Astrocyte of the cerebellum (primary cell): ENCODE data around the gene ALDH3B2.
"Not testable (repeated sequence)": the region's sequence is repeated elsewhere in the genome, so short reads cannot be mapped to it uniquely, and the experiment has no call there.

Experiments used
- DNase-seq: peaks from one replicate; pipeline ENCODE4 v3.0.0-alpha.2; 2011; ENCODE audit warnings: low read depth
- H3K4me3 ChIP-seq: 2 replicates; pipeline ENCODE4 v1.5.1; 2011; ENCODE audit warnings: mild to moderate bottlenecking, low read depth, low read length, moderate library complexity
- in situ Hi-C: cut with HindIII; loops from 2 replicates; pipeline ENCODE4 v1.10.0; 2017; ENCODE audit warnings: low sequenced_read_pairs
- TF ChIP-seq, protein P1 (sequence below): IDR thresholded peaks from 2 replicates; pipeline ENCODE4 v1.5.1; 2012; ENCODE audit warnings: low read length, low read depth, moderate library complexity, mild to moderate bottlenecking; ENCODE audit errors: missing control alignments

Gene ALDH3B2, protein sequence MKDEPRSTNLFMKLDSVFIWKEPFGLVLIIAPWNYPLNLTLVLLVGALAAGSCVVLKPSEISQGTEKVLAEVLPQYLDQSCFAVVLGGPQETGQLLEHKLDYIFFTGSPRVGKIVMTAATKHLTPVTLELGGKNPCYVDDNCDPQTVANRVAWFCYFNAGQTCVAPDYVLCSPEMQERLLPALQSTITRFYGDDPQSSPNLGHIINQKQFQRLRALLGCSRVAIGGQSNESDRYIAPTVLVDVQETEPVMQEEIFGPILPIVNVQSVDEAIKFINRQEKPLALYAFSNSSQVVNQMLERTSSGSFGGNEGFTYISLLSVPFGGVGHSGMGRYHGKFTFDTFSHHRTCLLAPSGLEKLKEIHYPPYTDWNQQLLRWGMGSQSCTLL

DNA sequence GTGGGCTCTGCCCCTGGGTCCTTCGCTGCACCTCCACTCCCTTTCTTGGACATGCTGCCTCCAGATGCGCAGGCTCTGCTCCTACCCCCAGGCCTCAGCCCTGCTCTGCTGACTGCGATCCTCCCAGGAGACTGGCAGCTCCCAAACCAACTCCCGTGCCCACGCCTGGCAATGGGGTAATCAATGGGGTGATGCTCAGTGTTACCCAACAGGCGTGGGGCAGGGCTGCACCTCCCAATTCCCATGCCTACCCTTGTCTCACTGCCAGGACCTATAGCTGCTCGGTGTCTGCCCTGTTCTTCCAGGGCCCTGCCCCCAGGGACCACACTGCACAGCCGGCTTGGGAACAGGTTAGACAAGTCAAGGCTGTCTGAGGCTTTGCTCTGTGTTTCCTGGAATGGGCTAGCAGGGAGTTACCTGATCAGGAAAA is at the start of gene ALDH3B2:
TSS of gene ALDH3B2 (minus strand) at position 182 of the 430 bp plus-strand sequence. CDS start 7,688 bp downstream, outside the sequence.
- DNase-seq, result no peak
- no peak within 1 kb of the TSS for H3K4me3 ChIP-seq
- TF ChIP-seq, protein P1, sequence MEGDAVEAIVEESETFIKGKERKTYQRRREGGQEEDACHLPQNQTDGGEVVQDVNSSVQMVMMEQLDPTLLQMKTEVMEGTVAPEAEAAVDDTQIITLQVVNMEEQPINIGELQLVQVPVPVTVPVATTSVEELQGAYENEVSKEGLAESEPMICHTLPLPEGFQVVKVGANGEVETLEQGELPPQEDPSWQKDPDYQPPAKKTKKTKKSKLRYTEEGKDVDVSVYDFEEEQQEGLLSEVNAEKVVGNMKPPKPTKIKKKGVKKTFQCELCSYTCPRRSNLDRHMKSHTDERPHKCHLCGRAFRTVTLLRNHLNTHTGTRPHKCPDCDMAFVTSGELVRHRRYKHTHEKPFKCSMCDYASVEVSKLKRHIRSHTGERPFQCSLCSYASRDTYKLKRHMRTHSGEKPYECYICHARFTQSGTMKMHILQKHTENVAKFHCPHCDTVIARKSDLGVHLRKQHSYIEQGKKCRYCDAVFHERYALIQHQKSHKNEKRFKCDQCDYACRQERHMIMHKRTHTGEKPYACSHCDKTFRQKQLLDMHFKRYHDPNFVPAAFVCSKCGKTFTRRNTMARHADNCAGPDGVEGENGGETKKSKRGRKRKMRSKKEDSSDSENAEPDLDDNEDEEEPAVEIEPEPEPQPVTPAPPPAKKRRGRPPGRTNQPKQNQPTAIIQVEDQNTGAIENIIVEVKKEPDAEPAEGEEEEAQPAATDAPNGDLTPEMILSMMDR, result no peak
- in situ Hi-C loops, result no loop called here

DNA sequence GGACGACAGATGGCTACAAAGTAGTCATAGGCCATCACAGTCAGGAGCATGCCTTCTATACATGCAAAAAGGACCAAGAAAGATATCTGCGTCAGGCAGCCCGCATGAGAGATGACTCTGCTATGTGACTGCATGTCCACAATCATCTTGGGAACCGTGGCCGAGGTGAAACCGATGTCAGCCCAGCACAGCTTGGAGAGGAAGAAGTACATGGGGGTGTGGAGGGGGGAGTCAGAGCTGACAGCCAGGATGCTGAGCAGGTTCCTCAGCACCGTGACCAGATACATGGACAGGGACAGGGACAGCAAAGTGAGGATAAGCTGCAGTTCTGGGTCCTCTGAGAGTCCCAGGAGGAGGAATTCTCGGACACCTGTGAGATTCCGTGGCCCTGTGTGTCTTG is 48.6 kb upstream of the ALDH3B2 start:
- DNase-seq, in situ Hi-C loops, H3K4me3 ChIP-seq: not testable (repeated sequence)

DNA sequence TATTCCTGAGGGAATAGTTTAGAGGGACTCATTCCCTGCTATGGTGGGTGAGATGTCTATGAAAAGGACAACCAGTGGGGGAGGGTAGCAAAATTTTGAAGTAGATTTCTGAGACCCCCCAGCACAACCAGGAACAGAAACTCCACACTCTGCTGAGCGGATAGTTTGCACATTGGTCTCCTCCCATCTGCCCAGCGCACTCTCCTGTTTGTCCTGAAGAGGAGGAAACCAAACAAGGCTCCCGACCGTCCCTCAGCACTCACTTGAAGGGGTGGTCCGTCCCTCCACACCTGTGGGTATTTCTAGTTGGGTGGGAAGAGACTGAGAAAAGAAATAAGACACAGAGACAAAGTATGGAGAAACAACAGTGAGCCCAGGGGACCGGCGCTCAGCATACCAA is 41.8 kb upstream of the ALDH3B2 start:
- in situ Hi-C loops, DNase-seq, H3K4me3 ChIP-seq: not testable (repeated sequence)

DNA sequence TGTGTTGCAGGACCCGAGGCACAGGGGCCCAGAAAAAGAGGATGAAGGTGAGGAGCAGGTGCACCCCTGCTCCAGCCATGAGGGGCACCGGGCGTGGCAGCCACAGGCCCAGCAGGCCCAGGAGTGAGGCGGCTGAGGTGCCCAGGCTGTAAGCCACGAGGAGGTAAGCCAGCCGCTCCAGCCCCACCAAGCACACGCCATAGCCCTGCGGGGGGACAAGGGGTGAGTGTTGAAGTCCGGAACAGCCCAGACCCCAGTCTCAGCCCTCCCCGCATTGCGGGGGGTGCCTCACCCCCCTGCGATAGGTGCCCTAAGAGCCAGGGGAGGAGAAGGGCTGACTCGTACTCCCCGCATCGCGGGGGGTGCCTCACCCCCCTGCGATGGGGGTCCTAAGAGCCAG is 41.4 kb upstream of the ALDH3B2 start:
- in situ Hi-C loops, result not testable (repeated sequence)

DNA sequence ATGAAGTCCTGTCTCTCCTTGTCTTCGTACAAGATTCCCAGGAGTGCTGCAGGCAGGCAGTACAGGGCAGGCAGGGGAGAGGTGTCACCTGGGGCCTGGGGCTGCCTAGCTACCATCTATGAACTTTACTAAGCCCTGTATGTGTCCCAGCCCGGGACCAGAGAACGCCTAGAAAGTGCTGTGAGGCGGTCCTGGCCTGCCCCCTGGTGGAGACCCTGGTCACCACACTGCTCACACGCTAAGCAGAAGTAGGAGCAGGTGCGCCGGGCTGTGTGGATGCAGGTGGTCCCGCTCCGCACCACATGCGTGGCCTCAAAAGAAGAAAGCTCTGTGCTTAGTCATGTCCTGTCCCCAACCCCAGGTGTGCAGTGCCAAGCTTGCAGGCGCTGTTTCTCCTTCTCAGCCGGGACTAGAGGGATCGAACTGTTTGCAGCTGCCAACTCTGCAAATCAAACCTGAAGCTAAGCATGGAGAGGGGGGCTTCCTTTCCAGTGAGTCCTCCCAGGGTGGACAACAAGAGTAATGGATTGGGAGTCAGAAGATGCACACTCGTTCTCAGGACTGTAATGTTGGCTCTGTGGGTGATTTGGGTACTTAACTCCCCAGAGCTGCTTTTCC is 39.6 kb upstream of the ALDH3B2 start:
- H3K4me3 ChIP-seq, DNase-seq, in situ Hi-C loops: not testable (repeated sequence)
- TF ChIP-seq, protein P1, result peak; percentile 7

More for the DNA sequence above, 41.4 kb upstream of the ALDH3B2 start:
- DNase-seq, H3K4me3 ChIP-seq: not testable (repeated sequence)

DNA sequence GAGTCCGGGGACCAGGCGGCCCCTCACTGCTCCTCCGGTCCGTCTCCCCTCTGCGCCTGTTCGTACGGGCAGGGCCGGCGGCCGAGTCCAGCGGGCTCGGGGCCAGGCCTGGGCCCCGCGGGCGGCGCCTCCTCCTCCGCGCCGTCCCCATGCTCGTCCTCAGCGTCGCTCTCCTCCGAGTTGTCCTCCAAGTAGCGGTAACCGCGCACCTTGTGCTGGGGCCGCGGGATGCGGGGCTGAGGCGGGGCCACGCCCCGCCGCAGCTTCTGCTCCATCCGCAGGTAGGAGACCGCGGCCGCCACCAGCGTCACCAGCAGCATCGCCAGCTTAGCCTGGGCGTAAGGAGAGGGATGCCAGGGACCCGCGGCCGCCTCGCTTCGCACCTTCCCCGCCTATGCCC is 37.3 kb upstream of the ALDH3B2 start:
- in situ Hi-C loops, DNase-seq, H3K4me3 ChIP-seq: not testable (repeated sequence)

DNA sequence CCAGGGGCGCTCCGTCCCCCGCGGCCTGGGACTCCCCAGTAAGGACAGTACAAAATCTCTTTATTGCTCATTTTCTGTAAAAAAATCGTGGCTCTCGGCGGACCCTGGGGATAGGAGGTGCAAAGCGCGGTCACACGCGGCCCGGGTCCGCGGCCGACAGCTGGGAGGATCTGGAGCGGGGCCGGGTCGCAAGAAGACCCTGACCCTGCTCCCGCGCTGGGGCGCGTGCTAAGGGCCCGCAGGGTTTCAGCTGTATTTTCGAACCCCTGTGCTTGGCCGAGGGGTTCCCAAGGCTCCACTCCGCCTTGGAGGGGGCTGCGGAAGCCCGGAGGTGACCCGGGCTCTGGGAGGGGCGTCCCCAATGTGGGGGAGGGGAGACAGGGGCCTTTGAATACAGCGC is 36.8 kb upstream of the ALDH3B2 start:
- H3K4me3 ChIP-seq, in situ Hi-C loops, DNase-seq: not testable (repeated sequence)

DNA sequence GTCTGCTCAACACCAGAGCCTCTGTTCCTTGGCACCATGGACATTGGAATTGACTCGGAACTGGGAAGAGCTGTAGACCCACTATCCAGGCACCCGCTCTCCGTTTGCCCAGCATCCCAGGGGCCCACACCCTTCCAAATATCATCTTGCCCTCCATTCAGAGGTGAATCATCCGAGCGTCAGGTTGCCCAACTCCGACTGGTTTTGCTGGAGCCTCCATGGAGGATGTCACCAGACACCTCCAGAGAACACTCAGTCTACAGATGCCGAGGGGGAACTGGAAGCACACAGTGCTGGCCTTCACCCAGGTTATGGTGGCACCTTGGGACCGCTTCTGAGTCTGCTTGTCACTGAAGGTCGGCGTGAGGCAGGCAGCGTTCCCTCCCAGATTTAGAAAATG is 35.4 kb upstream of the ALDH3B2 start:
- H3K4me3 ChIP-seq, DNase-seq, in situ Hi-C loops: not testable (repeated sequence)

DNA sequence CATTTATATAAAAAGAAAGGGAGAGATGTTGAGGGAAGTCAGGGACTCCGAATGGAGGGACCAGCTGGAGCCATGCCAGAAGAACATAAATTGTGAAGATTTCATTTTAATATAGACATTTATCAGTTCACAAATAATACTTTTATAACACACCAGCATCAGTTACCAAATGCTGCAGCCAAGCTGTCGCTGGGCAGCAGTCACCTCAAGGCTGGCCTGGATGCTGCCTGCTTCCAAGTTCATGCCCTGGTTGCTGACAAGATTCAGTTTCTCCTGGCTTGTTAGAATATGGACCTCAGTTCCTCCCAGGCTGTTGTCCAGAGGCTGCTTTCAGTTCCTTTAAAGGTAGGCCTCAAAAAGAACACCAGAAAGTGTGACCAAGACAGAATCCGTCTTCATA is 30.8 kb upstream of the ALDH3B2 start:
- H3K4me3 ChIP-seq, result no peak overlapping the region
- in situ Hi-C loops, result no loop called here
- TF ChIP-seq, protein P1, result no peak
- DNase-seq, result no peak

DNA sequence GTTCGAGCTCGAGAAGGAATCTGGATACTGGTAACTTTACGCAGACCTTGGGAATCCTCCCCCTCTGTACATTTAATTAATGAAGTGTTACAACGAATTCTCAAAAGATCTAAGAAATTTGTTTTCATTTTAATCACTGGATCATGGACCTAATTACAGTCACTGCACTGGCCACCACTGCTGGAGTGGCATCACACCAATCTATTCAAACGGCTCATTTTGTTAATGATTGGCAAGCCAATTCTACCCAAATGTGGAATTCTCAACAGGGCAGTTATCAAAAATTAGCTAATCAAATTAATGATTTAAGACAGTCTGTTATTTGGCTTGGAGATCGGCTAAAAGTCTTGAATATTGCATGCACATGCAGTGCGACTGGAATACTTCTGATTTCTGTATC is 30.1 kb upstream of the ALDH3B2 start:
- no peak overlapping the region for H3K4me3 ChIP-seq
- TF ChIP-seq, protein P1, result no peak
- no peak for DNase-seq
- in situ Hi-C loops, result no loop called here

DNA sequence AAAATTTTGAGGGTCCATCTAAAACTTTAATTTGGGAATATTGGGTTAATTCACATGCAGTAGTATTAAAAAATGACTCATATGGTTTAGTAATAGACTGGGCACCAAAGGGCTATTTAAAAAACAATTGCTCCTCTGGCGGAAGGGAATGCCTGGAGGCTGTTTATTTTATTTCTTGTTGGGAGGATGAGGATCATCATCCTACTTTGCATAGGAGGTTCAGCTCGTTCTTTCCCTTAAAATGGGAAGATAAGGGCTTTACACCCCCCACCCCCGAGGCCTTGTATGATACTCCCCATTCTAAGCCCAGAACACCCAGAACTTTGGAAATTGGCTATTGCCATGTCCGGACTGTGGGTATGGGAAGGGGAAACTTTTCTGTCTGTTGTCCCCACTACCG is 29.3 kb upstream of the ALDH3B2 start:
- in situ Hi-C loops, DNase-seq, H3K4me3 ChIP-seq: not testable (repeated sequence)
